Kidney (tissue), 14 donors: ENCODE measurements around the gene TTLL5. TPM values are rescaled to one million over a fixed set of nuclear protein-coding genes. Genes with fewer than 3 reads are reported as not detected.

ENCODE experiments used
- DNase-seq, 5 donors: peaks; one replicate each; pipeline ENCODE4 v3.0.0-alpha.2; 2013 to 2020
- FAIRE-seq: peaks from 2 replicates; lab custom pipeline; 2012; peaks lifted over from hg19 to GRCh38; lab: Jason Lieb, UNC
- H3K27ac ChIP-seq, 2 donors: one replicate each; pipeline ENCODE4 v1.7.0; 2013; ENCODE audit warnings: low read depth in 2 of 2, low read length in 2 of 2, inconsistent platforms in 1 of 2
- H3K27me3 ChIP-seq: one replicate; pipeline ENCODE4 v1.7.1; 2013; ENCODE audit warnings: low read length, inconsistent platforms; ENCODE audit not compliant: control insufficient read depth, insufficient read depth
- H3K36me3 ChIP-seq, 3 donors: one replicate each; pipeline versions ENCODE4 v1.7.0 to v1.7.1; 2013; ENCODE audit warnings: low read length in 3 of 3, control low read depth in 1 of 3, inconsistent platforms in 1 of 3; ENCODE audit not compliant: insufficient read depth in 3 of 3, control insufficient read depth in 2 of 3
- H3K4me1 ChIP-seq, 3 donors: one replicate each; pipeline versions ENCODE4 v1.7.0 to v1.7.1; 2013; ENCODE audit warnings: low read length in 3 of 3, inconsistent platforms in 1 of 3, low read depth in 1 of 3; ENCODE audit not compliant: control insufficient read depth in 2 of 3, insufficient read depth in 2 of 3
- H3K4me3 ChIP-seq, 3 donors: one replicate each; pipeline versions ENCODE4 v1.7.0 to v1.8.1; 2013; ENCODE audit warnings: low read length in 3 of 3, control low read depth in 1 of 3, inconsistent platforms in 1 of 3
- H3K9ac ChIP-seq, 3 donors: one replicate each; pipeline versions ENCODE4 v1.7.0 to v1.7.1; 2013; ENCODE audit warnings: low read length in 3 of 3, control low read depth in 1 of 3, inconsistent platforms in 1 of 3
- H3K9me3 ChIP-seq, 3 donors: one replicate each; pipeline versions ENCODE4 v1.7.0 to v1.7.1; 2013; ENCODE audit warnings: low read length in 3 of 3, control low read depth in 1 of 3, inconsistent platforms in 1 of 3; ENCODE audit not compliant: control insufficient read depth in 2 of 3, insufficient read depth in 1 of 3
- intact Hi-C: fragments of 100-400 bp; cut with DNase I; formaldehyde crosslinking; loops from one replicate; pipeline ENCODE4 v1.11.1; 2022
- polyA plus RNA-seq: library from polyadenylated mRNA; stranded (reverse); fragments of 350-450 nt; fragmentation: Illumina TruSeq; extraction: RNeasy Lipid Tissue Mini Kit (QIAGEN cat#74804); gene quantifications from one replicate; pipeline ENCODE4 v1.2.3, GENCODE V29; 2014; ENCODE audit warnings: low read depth, low replicate concordance; ENCODE audit not compliant: insufficient read depth
- total RNA-seq: library from RNA; stranded (reverse); fragmentation: NEBNext Ultra II Directional; extraction: Animal tissue kit (Norgen Biotek cat#: 25700); gene quantifications from one replicate; pipeline ENCODE4 v1.2.1, GENCODE V29; 2021
- TF ChIP-seq, protein P1 (sequence below): IDR thresholded peaks from 3 replicates; pipeline ENCODE4 v1.5.1; 2012; ENCODE audit warnings: mild to moderate bottlenecking, moderate library complexity, borderline replicate concordance; ENCODE audit not compliant: insufficient read depth; ENCODE audit errors: extremely low read depth
- donor health status: control.
- donor health status: control.
- donor health status: control.
- donor health status: control.
- donor health status: control.
- donor health status: DM: yes; HTN: yes; CAD: no.
- donor health status: Normal renal cell carcinoma (clear cell type).

Gene TTLL5
- total and polyA plus RNA-seq, 2 donors from 2014 or later = 16.8 to 37.2 TPM

DNA sequence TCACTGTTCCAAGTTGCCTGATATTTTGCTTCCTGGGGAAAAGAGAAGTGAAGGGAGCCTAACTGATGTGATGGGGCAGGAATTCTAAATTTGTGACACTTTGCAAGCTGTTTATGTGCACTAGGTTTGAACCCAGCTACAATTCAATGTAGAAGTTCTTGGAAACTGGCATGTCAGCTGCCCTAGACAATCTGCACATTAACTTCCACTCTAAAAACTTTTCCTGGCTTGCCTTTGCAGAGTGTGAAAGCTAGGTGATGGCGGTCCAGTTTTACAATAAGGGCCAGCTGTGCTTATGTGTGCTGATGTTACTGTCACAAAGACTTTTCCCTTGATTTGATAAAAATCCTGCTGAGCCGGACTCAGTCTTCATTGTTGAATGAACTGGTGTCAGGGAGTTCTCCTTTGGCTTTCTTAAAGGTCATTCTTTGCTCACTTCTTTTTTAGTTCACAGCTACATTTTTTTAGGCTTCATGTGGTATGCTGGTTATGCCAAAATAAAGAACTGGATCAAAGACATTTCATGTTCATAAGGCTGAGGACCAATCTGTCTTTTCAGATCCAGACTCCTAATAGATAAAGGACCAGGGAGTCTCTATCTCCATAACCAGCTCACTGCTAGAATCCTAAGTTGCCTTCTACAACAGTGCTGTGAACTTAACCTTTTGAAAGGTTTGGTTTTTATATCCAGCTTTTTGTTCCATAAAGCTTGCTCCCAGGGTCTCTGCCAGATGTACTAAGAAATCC is 187.3 kb downstream of the TTLL5 start:
- TF ChIP-seq, protein P1, sequence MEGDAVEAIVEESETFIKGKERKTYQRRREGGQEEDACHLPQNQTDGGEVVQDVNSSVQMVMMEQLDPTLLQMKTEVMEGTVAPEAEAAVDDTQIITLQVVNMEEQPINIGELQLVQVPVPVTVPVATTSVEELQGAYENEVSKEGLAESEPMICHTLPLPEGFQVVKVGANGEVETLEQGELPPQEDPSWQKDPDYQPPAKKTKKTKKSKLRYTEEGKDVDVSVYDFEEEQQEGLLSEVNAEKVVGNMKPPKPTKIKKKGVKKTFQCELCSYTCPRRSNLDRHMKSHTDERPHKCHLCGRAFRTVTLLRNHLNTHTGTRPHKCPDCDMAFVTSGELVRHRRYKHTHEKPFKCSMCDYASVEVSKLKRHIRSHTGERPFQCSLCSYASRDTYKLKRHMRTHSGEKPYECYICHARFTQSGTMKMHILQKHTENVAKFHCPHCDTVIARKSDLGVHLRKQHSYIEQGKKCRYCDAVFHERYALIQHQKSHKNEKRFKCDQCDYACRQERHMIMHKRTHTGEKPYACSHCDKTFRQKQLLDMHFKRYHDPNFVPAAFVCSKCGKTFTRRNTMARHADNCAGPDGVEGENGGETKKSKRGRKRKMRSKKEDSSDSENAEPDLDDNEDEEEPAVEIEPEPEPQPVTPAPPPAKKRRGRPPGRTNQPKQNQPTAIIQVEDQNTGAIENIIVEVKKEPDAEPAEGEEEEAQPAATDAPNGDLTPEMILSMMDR = no peak
- no peak overlapping the region for H3K4me3 ChIP-seq
- no peak overlapping the region for H3K9ac ChIP-seq
- H3K9me3 ChIP-seq = no peaks in the 10 kb centered on the region
- no peaks in the 10 kb centered on the region for H3K27me3 ChIP-seq
- no peaks in the 10 kb centered on the region for H3K36me3 ChIP-seq
- DNase-seq (no peak), FAIRE-seq (no peak)
- intact Hi-C loops = no loop called here
- no peak overlapping the region for H3K27ac ChIP-seq
- peaks cover 0 to 3% (median 0%) of the 10 kb centered on the region in 3 donors for H3K4me1 ChIP-seq

DNA sequence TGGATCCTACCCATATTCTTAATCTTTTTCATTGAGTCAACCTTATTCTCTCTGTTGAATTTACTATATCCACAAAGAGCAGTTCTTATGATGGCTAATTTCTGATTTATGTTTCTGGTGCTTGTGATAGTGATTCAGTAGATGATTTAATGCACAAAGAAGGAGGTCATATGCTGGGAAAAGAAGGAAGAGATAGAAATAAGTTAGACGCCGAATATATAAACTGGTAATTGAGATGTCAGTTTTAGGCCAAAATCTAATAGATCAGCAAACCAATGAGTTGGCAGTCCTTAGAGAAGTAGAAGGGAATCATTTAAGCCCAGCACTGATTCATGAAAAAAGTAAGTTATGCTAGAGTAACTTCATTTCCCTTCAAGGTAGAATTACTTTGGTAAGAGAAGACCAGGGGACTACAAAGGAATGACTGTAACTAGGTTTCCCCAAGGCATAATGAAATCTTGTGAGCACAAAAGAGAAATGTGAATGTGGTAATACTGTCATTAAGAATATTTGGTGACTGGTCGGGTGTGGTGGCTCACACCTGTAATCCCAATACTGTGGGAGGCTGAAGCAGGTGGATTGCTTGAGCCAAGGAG is 188.4 kb downstream of the TTLL5 start:
- Histone ChIP-seq H3K27ac (no peak overlapping the region), H3K9me3 (no peaks in the 10 kb centered on the region), H3K36me3 (no peaks in the 10 kb centered on the region), H3K27me3 (no peaks in the 10 kb centered on the region), H3K4me1 (peaks cover 0 to 3% (median 0%) of the 10 kb centered on the region in 3 donors), H3K9ac (no peak overlapping the region), H3K4me3 (no peak overlapping the region)
- TF ChIP-seq, protein P1 = no peak
- FAIRE-seq (no peak), DNase-seq (no peak)
- intact Hi-C loops = no loop called here

DNA sequence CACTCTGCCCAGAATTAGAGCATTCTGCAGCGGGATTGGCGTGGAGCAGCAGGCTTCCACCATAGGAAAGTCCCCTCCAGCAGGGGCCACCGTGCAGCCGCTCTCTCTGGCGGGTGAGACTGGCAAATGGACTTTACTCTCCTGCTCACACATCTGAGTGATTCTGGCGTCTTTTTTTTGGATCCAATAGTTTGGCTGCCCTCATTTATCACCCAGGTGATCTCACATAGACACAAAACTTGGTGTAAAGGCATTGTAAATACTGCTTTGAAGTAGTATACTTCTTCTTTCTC is 190.5 kb downstream of the TTLL5 start:
- Histone ChIP-seq H3K27ac (no peak overlapping the region), H3K4me1 (peaks cover 0 to 3% (median 0%) of the 10 kb centered on the region in 3 donors), H3K9ac (no peak overlapping the region), H3K36me3 (no peaks in the 10 kb centered on the region), H3K9me3 (no peaks in the 10 kb centered on the region), H3K27me3 (no peaks in the 10 kb centered on the region), H3K4me3 (peak overlapping the region in 1 of 3 donors; percentile 35)
- FAIRE-seq (no peak), DNase-seq (no peak)
- intact Hi-C loops = no loop called here
- TF ChIP-seq, protein P1 = no peak
